H4 (cell line): ENCODE data around the gene ZDHHC12. TPM values are rescaled to one million over a fixed set of nuclear protein-coding genes. Genes with fewer than 3 reads are reported as not detected.
A peak's percentile ranks its signal among the peaks of the same experiment; 100 is the strongest.

Experiments used
- DNase-seq: peaks from one replicate; pipeline ENCODE4 v3.0.0-alpha.2; 2015; ENCODE audit warnings: low spot score
- total RNA-seq: library from RNA; depleted of rRNA; stranded (reverse); fragments of >200 nt; shearing (Covaris generic); gene quantifications from 2 replicates; pipeline ENCODE4 v1.2.3, GENCODE V29; 2014

Gene ZDHHC12
- total RNA-seq, 1 experiment from 2014 or later, result 46.4 TPM

GRCh38 chr9:128729766-128730517 is 6.0 kb upstream of the ZDHHC12 start:
- no peak for DNase-seq

- DNase-seq, result no peak
These were observed 5.4 kb upstream of the ZDHHC12 start for GRCh38 chr9:128729302-128729701.

- DNase-seq, result no peak
These were observed 4.4 kb upstream of the ZDHHC12 start for GRCh38 chr9:128728298-128728697.

GRCh38 chr9:128727640-128728248 is 3.8 kb upstream of the ZDHHC12 start:
- no peak for DNase-seq

- DNase-seq, result peak; percentile 71
These were observed 851 bp upstream of the ZDHHC12 start for GRCh38 chr9:128724744-128725211.

GRCh38 chr9:128723352-128723865 is 518 bp downstream of the ZDHHC12 start:
- DNase-seq, result no peak

GRCh38 chr9:128722380-128723351 is 1.3 kb downstream of the ZDHHC12 start:
- DNase-seq, result no peak

GRCh38 chr9:128721487-128722010 is 2.4 kb downstream of the ZDHHC12 start:
- no peak for DNase-seq

- no peak for DNase-seq
These were observed 3.0 kb downstream of the ZDHHC12 start for GRCh38 chr9:128720841-128721486.

GRCh38 chr9:128719919-128720605 is 3.9 kb downstream of the ZDHHC12 start:
- no peak for DNase-seq

GRCh38 chr9:128718475-128718874 is 5.5 kb downstream of the ZDHHC12 start:
- no peak for DNase-seq

- no peak for DNase-seq
These were observed 5.9 kb downstream of the ZDHHC12 start for GRCh38 chr9:128718047-128718446.

GRCh38 chr9:128716581-128717254 is 7.2 kb downstream of the ZDHHC12 start:
- DNase-seq, result no peak

- no peak for DNase-seq
These were observed 8.5 kb downstream of the ZDHHC12 start for GRCh38 chr9:128715436-128715750.

- DNase-seq, result no peak
These were observed 9.1 kb downstream of the ZDHHC12 start for GRCh38 chr9:128714586-128715435.

GRCh38 chr9:128713941-128714573 is 9.9 kb downstream of the ZDHHC12 start:
- no peak for DNase-seq

- DNase-seq, result no peak
These were observed 10.5 kb downstream of the ZDHHC12 start for GRCh38 chr9:128713411-128713780.
